NCI-H345 treated with DMSO at 0.1 percent for 48 hours (cell line): ENCODE measurements around the gene ORM1.
"Not testable (repeated sequence)": the region's sequence is repeated elsewhere in the genome, so short reads cannot be mapped to it uniquely, and the experiment has no call there.

ENCODE experiments used
- DNase-seq: peaks from one replicate; lab custom pipeline; 2025; ENCODE audit not compliant: unreplicated experiment; lab: John Stamatoyannopoulos, UW

ORM1 gene

DNA sequence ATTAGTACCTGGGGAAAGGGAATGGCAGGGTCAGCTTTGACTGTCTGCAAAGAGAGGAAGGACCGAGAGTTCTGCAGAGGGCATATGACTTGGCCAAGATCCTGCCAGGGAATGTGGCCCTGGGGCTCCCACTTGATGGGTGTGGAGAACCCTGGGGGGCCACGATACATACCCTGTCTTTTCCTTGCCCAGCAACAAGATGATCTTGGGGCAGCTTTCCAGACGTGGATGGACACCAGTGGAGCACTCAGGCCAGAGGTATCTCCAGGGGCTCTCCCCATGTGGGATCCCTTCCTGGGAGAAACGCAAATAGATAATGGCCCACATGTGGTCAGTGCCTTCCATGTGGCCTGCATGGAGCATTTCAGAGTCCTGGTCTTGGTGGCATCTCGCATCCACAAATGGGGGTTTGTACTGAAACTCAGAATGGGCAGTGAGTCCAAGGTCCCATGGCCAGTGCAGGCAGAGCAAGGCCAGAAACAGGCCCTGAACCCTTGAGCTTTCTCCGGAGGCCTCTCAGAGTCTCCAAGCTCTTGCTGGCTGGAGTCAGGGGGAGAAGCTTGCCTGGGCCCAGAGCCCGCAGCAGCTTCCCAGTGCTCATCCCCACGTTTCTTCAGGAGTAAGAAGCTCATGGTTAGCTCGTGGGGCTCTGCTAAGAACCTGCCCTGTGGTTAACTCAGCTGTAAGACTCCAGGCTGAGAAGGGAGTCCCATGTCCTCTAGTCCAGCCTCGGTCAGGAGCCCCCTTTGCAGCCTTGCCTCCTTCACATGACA, 18.3 kb upstream of the ORM1 start:
- DNase-seq: no peak

DNA sequence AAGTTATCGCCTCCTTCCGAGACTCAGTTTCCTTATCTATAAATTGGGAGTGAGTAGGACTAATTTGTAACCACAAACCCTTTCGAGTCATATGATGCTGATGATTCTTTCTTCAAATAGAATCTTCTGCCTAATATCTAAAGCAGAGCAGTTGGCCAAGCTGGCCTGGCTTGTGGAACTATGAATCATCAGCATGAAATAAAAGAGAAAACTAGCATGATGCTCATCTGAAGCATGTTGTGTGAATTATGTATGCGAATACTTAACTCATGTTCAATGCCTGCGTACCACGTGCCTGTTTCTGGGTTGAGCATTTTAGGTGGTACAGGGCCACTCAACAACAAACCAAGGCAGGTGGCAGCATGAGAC, 15.0 kb upstream of the ORM1 start:
- DNase-seq: no peak

DNA sequence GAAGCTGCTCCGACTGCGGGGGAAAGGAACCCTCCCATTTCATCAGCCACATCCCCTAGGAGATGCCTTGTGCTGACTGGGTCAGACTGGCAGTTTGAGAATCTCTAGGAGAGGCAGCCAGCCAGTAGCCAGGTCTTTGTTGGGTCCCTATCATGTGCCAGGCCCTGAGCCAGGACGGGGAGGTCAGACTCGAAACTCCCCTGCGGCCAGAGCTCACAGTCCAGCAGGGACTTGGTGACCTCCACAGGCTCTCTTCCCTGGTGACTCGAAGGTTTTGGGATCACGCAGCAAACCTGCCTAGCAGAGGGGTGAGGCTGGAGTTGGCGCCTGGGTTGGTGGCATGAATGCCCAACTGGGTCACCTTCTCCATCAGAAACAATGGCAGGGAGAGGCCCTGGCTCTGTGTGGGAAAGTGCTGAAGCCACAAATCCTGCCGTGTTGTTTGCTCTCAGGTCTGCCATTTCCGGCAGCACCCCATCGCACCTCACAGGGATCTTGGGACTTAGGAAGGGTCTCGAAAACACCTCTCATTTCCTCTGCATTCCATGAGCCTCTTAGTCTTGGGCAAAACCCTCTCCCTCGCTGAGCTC, 14.4 kb upstream of the ORM1 start:
- DNase-seq: no peak

DNA sequence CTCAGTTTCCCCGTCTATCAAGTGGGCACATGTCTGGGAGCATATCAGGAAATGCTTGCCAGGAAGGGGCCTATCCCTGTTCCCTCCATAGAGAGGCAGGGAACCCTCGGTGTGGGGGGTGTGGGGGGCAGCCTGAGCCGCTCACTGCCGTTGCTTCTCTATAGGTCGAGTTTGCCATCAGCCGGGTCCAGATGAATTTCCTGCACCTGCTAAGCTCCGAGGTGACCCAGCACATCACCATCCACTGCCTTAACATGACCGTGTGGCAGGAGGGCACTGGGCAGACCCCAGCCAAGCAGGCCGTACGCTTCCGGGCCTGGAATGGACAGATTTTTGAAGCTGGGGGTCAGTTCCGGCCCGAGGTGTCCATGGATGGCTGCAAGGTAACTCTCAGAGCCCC, 13.8 kb upstream of the ORM1 start:
- DNase-seq: no peak

DNA sequence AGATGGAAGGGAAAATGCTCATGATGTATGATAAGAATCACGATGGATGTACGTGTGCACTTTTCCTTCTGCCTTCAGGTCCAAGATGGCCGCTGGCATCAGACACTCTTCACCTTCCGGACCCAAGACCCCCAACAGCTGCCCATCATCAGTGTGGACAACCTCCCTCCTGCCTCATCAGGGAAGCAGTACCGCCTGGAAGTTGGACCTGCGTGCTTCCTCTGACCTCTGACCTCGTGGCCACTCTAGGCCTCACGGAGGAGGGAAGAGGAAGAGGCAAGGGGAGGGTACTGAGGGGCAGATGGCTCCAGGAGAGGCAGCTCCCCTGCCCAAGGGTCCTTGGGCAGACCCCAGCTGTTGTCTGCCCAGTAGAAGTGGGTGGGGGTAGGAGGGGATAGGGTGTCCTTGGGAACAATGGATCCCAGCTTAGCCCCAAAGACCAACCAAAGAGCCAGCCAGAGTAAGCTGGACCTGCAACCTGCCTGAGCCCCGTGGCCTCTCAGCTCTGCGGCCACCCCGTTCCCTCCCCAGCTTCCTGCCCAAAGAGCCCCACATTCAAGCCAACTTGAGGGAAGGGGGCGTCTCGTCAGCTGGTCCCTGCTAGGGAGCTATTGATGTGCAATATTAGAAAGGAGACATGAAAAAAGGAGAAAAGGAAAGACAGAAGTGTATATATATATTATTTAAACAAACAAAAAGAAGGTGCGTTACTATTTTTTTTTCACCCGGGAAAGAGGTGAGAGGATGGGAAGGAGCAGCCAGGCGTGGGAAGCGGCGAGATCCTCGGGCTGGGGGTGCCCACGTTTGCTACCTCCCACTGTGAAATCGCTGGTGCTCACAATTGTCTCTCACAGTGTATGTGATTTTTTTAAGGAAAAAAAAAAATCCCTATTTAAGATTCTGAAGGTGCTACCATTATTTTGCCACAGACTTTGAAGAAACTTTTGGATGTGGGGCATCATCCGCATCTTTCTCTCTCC, 12.1 kb upstream of the ORM1 start:
- DNase-seq: no peak

DNA sequence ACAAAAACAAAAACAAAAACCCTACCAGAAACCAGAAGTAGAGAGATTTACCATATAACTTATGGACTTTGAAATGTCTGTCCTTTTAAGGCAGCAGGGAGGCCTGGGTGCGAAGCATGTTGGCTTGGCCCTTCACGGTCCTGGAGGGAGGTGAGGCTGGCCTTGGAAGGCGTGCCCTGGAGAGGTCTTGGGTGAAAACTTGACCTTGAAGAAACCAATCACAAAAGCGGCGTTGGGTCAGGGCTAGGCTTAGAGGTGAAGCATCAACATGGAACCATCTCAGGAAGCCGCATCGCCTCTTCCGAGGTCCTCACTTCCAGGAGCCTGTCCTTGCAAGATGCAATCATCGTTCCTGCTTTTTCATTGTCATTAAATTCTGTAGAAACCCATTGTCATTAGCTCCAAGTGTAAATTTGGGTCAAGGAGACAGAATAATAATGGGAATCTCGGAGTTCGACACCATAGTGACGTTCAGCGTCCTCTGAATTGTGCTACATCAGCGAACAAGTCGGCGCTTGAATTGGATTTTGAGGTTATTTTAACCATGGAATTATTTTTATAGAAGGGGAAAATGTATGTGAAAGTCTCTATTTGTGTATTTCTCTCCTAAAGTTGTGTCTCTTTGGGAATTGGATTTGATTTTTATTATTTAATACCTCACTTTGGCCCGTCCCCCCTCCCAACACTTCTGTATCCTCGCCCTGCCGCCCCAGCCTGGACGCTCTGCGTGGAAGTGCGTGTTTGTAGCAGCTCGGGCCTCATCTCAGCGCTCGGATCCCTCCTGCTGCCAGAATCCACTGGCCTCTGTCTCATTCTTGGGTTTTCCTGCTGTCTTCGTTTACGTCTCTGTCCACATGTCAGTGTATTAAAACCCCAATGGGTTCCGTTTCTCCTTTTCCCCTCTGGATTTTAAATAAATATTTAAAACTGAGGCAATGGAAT, 11.1 kb upstream of the ORM1 start:
- no peak for DNase-seq

DNA sequence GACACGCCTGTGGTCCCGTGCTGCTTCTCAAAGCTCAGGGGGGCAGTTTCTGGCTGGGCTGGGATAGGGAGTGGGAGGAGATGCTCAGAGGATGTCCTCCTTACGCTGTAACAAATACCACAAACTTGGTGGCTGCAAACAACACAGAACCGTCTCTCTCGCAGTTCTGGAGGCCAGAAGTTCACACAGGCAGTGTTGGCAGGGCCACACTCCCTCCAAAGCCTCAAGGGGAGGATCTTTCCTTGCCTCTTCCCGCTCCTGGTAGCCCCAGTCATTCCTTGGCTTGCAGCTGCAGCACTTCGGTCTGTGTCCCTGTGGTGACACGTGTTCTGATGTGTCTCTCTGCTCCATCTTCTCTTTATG, 10.4 kb upstream of the ORM1 start:
- DNase-seq: no peak

DNA sequence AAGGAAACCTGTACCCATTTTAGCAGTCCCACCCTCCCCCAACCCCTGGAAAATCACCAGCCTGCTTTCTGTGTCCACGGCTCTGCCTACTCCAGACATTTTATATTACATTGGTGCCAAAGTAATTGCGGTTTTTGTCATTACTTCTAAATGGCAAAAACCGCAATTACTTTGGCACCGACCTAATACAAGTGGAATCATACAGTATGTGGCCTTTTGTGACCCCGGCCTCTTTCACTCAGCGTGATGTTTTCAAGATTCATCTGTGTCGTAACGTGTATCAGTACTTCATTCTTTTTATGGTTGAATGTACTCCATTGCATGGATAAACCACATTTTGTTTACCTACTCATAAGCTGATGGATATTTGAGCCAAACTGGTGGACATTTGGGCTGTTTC, 9.7 kb upstream of the ORM1 start:
- no peak for DNase-seq

DNA sequence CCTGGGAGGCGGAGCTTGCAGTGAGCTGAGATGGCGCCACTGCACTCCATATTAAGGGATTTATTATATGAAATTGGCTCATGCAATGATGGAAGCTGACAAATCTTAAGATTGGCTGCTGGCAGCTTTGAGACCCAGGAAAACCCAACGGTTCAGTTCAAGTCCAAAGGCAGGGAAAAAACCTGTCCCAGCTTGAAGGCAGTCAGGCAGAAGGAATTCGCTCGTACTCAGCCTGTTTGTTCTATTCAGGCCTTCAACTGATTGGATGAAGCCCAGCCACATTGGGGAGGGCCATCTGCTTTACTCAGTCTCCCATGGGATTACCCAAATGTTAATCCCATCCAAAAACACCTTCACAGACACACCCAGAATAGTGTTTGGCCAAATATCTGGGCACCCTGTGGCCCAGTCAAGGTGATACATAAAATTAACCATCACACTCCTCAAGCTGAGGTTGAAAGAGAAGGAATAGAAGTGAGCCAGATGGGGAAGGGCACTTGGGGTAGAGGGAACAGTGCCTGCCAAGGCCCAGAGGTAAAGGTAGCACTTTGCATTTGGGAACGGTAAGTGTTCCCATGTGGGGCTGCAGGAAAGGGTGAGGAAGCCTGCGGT, 8.5 kb upstream of the ORM1 start:
- no peak for DNase-seq

DNA sequence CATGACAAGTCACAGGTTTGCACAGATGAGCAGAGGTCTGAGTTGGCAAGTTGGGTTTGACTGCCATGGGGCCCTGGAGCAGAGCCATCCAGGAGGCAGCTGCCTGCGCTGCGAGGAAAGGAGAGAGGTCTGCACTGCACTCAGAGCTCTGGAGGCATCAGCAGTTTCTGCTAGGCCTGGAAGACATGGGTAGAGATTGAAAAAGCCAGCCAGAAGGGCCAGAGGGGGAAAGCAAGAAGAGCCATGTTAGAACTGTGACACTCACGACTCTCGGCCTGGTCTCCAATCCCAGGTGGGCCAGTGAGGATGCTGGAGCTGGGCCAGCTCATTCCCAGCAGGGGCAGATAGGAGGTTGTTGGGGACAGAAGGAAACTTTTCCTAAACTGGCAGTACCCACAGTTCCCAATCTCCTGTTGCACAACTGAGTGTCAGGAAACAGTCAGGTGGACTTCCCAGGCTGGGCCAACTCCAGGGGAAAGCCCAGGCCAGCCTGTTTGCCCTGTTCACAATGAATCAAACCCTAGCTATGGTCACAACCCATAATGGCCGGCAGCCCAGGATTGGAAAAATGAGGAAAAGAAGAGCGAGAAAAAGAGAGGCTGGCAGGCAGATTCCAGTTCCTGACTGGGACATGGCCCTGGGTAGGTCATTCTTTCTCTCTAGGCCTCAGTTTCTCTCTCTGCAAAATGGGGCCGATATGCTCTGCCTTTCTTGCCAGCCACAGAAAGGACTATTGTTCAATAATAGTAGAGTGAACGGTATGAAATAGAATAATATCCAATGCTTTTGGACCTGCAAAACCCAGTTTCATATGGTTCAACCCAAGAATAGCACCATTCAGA, 7.8 kb upstream of the ORM1 start:
- no peak for DNase-seq

DNA sequence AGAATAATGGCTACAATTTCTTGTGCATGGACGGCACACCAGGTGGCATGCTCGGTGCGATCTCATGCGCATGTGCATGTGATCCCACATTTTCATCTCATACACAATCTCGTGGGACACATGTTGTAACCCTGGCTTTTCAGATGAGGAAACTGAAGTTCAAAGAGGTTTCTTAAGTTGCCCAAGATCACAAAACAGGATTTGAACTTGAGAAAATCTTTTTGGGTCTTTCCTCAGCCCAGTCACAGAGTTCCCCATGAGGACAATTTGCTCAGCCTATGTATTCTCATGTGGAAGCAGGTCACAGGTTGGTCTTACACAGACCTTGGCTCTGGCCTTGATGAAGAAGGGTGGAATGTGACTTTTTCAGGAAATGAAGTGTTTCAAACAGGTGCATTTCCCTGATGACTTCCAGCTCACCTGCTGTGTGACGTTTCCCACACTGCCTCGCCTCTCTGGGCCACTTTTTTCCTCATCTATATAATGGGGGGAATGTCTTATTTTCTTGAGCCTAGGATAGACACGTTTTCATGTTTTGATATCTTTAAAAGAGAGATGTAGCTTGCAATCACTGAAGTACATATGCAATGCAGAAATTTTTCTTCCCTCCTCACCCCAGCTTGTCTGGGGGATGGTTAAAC, 7.1 kb upstream of the ORM1 start:
- DNase-seq: no peak

DNA sequence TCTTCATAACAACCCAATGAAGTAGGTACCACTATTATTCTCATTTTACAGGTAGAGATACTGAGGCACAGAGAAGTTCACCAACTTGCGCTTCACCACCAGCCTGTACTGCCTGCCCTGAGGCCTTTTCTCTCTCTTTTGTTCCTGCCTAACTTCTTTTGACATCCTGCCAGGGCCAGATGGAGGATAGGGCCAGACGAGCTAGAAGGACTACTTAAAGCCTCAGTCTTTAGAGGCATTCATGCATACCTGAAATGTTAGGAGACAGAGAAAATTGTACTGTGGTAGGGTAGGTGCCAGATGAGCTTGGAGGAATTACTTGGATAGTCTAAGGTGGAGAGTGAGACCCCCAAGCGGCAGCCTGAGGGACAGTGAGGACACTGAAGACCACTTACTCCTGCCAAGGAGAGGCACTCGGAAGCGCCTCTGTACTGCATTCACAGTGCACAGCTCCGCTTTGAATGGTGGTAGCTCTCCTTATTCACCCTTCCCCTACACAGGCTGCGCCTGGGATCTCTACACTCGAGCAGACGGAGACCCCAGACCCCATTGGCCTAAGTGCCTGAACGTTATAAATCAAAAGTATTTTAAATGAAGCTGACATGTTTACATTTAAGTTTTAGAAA, 6.2 kb upstream of the ORM1 start:
- peak; percentile 25 for DNase-seq

DNA sequence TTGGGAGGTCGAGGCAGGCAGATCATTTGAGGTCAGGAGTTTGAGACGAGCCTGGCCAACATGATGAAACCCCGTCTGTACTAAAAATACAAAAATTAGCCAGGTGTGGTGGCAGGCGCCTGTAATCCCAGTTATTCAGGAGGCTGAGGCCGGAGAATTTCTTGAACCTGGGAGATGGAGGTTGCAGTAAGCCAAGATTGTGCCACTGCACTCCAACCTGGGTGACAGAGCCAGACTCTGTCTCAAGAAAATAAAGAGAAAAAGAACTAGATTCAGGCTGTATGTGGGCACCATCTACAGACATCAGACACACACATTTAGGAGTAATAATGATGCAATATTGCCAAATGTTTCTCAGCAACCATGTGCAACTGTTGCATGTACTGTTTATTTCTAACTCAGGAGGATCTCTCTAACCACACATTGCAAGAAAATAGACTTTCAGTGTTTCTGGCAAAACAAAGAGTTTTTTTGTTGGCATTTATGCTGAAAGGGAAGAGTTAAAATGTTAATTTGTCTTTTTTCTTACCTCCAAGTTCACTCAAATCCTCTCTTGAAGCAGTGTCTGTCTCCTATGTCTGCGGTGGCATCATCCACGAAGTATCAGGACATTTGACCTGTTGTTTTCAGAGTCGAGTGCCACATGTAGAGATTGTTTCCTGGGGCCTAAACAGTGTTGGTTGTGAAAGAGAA, 5.1 kb upstream of the ORM1 start:
- no peak for DNase-seq

DNA sequence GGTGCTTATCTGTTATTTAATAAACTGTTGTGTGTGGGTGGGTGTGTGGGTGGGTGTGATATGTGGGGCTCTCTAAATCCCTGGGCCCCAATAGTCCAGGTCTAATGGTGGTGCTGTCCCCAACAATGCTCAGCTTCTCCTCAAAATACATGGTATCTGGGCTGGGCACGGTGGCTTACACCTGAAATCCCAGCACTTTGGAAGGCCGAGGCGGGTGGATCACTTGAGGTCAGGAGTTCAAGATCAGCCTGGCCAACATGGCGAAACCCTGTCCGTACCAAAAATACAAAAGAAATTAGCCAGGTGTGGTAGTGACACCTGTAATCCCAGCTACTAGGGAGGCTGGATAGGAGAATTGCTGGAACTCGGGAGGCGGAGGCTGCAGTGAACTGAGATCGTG, 4.5 kb upstream of the ORM1 start:
- no peak for DNase-seq

DNA sequence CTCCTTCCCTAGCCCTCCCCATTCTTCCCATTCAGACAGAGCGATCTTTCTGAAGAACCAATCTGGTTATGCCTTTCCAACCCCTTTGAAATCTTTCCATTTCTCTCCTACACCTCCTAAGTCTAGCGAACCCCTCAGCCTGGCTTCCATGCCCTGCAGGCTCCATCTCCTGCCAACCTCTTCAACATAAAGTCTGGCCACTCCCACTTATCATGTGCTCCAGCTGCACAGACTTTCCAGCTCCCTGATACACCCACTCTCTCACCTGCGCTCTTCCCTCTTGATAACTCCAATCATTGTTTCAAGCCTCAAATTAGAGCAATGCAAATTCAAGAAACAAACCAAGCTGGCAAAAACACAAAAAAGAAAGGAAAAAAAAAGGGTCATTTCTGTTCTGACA, 3.8 kb upstream of the ORM1 start:
- DNase-seq: peak; percentile 47

DNA sequence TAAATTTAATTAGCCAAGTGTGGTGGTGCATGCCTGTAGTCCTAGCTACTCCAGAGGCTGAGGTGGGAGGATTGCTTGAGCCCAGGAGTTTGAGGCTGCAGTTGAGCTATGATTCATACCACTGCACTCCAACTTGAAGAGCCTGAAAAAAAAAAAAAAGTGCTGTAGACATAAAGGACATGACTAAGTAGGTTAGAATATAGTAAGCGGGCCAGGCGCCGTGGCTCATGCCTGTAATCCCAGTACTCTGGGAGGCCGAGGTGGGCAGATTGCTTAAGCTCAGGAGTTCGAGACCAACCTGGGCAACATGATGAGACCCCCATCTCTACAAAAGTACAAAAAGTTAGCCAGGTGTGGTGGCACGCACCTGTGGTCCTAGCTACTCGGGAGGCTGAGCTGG, 2.2 kb upstream of the ORM1 start:
- not testable (repeated sequence) for DNase-seq

DNA sequence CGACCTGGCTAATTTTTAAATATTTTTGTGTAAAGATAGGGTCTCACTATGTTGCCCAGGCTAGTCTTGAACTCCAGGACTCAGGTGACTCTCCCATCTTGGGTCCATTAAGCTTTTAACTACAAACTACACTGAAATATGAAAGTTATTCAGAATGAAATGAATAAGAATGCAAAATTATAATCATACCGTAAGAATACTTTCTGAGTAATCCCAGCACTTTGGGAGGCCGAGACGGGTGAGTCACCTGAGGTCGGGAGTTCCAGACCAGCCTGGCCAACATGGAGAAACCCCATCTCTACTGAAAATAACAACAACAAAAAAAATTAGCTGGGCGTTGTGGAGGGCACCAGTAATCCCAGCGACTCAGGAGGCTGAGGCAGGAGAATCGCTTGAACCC, 1.1 kb upstream of the ORM1 start:
- DNase-seq: no peak
